GM21529 (cell line): ENCODE measurements around the gene BTBD3.

ENCODE experiments used
- ATAC-seq: cut with Tn5 transposase; IDR thresholded peaks from one replicate; pipeline ENCODE4 v1.9.1; 2021; ENCODE audit not compliant: unreplicated experiment

BTBD3 gene

GRCh38 chr20:11912659-11913415 is 4.9 kb upstream of the BTBD3 start:
- ATAC-seq: no peak

GRCh38 chr20:11918391-11918845 is 725 bp downstream of the BTBD3 start:
- no peak for ATAC-seq

- ATAC-seq: no peak
Measured at GRCh38 chr20:11918981-11919380, 1.3 kb downstream of the BTBD3 start.

- no peak for ATAC-seq
Measured at GRCh38 chr20:11919581-11919980, 1.9 kb downstream of the BTBD3 start.

- no peak for ATAC-seq
Measured at GRCh38 chr20:11920083-11920482, 2.4 kb downstream of the BTBD3 start.

GRCh38 chr20:11921321-11921720 is 3.6 kb downstream of the BTBD3 start:
- ATAC-seq: no peak

GRCh38 chr20:11922561-11922960 is 4.9 kb downstream of the BTBD3 start:
- no peak for ATAC-seq

GRCh38 chr20:11924923-11925322 is 7.2 kb downstream of the BTBD3 start:
- no peak for ATAC-seq

GRCh38 chr20:11926292-11926998 is 8.8 kb downstream of the BTBD3 start:
- ATAC-seq: no peak

- no peak for ATAC-seq
Measured at GRCh38 chr20:11929947-11930346, 12.3 kb downstream of the BTBD3 start.

- no peak for ATAC-seq
Measured at GRCh38 chr20:11935212-11936154, 17.8 kb downstream of the BTBD3 start.

- ATAC-seq: no peak
Measured at GRCh38 chr20:11936157-11936556, 18.5 kb downstream of the BTBD3 start.

- ATAC-seq: no peak
Measured at GRCh38 chr20:11937230-11937629, 19.5 kb downstream of the BTBD3 start.

- no peak for ATAC-seq
Measured at GRCh38 chr20:11941593-11942246, 24.0 kb downstream of the BTBD3 start.

GRCh38 chr20:11943778-11944177 is 26.1 kb downstream of the BTBD3 start:
- ATAC-seq: no peak

GRCh38 chr20:11948806-11949205 is 31.1 kb downstream of the BTBD3 start:
- no peak for ATAC-seq

- ATAC-seq: no peak
Measured at GRCh38 chr20:11949711-11950110, 32.0 kb downstream of the BTBD3 start.

GRCh38 chr20:11951696-11952095 is 34.0 kb downstream of the BTBD3 start:
- no peak for ATAC-seq

- ATAC-seq: no peak
Measured at GRCh38 chr20:11952639-11953038, 34.9 kb downstream of the BTBD3 start.

GRCh38 chr20:11957911-11958310 is 40.2 kb downstream of the BTBD3 start:
- no peak for ATAC-seq

- no peak for ATAC-seq
Measured at GRCh38 chr20:11958855-11959254, 41.2 kb downstream of the BTBD3 start.
